GM21423 (cell line): Measurements from ENCODE around the gene PGS1.

Experiments used
- ATAC-seq: cut with Tn5 transposase; IDR thresholded peaks from one replicate; pipeline ENCODE4 v1.9.1; 2021; ENCODE audit warnings: mild to moderate bottlenecking, moderate library complexity; ENCODE audit not compliant: unreplicated experiment

PGS1 gene

DNA sequence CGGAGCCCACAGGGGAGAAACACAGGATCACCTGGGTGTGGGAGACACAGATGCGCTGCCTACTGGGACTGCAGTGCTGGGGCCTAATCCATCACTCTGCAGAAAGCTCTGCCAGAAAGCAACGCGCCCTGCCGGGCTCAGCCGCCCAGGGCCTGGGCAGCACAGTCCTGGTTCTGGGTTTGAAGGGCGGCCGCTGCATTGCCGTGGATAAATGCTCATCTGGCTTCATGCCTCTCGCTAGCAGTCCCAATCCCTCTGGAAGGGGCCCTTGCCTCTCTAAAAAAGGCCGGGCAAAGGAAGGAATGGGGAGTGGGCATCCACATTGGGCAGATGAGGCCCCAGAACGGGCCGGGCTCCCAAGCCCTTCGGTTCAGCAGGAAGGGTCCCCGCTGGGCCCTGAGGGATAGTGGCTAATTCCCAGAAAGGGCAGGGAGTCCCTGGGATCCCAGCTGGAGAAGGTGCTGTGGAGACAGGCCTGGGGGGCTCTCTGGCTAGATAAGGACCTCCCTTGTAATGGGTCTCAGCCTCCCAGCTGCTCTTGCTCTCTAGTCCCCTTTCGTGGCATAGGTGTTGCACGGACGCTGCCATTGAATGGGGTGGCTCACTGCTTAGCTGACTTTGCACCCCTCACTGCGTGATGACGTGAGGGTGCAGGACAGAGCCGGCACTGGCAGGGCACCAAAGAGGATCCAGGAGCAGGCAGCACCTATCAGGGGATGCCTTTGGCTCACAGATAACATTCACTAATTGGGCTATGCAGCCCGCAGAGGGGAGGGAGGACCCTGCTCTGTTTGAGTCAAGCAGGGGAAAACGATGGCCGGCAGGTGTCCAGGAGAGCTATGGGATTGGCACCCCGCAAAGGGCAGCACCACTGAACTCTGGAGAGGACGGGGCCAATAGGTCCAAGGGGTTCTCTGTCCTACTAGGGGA lies 88.6 kb downstream of the PGS1 start:
- no peak for ATAC-seq

DNA sequence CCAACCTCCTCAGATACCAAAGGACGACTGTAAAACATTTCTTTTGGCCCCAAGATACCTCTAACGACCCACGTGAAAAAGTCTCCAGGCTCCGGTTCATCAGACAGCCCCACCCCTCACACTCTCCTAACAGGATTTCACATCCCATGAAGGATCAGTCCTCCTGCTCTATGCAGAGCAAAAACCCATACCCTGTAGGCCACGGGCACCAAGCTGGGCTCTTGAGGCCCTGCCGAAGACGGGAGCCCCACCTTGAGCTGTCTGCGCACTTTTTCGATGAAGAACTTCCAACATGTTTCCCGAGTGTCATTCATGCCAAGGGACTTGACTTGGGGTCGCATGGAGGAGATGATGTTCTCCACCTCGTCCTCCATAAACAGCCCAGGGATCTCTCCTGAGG lies 89.9 kb downstream of the PGS1 start:
- no peak for ATAC-seq

DNA sequence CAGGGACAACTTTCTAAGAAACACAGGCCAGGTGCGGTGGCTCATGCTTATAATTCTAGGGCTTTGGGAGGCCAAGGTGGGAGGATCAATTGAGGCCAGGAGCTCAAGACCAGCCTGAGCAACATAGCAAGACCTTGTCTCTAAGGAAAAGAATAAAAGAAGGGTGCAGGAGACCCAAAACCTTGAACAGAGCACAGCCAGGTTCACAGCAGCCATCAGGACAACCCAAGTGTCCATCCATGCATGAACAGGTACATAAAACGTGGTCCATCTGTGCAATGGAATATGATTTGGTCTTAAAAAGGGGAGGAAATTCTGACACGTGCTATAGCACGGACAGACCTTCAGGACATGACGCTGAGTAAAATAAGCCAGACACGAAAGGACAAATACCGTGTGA lies 91.0 kb downstream of the PGS1 start:
- ATAC-seq: no peak

GRCh38 chr17:78471635-78472034 lies 93.2 kb downstream of the PGS1 start:
- ATAC-seq: no peak

- peak; percentile 32 for ATAC-seq
These were observed 93.8 kb downstream of the PGS1 start for GRCh38 chr17:78472035-78472905.

GRCh38 chr17:78473951-78474613 lies 95.6 kb downstream of the PGS1 start:
- ATAC-seq: no peak
